Loucy (cell line): Measurements from ENCODE around the gene CCDC8.

Experiments
- EZH2phosphoT487 ChIP-seq: fragments of 200-600 bp; IDR thresholded peaks from 2 replicates; pipeline ENCODE4 v1.6.1; 2018; ENCODE audit warnings: antibody characterized with exemption, mild to moderate bottlenecking, moderate library complexity, borderline replicate concordance
- TF ChIP-seq, protein P1 (sequence below): fragments of 200-600 bp; sonication (generic); conservative IDR thresholded peaks from 2 replicates; pipeline ENCODE4 v1.5.1; 2014; ENCODE audit warnings: mild to moderate bottlenecking, antibody characterized with exemption, low read length

DNA sequence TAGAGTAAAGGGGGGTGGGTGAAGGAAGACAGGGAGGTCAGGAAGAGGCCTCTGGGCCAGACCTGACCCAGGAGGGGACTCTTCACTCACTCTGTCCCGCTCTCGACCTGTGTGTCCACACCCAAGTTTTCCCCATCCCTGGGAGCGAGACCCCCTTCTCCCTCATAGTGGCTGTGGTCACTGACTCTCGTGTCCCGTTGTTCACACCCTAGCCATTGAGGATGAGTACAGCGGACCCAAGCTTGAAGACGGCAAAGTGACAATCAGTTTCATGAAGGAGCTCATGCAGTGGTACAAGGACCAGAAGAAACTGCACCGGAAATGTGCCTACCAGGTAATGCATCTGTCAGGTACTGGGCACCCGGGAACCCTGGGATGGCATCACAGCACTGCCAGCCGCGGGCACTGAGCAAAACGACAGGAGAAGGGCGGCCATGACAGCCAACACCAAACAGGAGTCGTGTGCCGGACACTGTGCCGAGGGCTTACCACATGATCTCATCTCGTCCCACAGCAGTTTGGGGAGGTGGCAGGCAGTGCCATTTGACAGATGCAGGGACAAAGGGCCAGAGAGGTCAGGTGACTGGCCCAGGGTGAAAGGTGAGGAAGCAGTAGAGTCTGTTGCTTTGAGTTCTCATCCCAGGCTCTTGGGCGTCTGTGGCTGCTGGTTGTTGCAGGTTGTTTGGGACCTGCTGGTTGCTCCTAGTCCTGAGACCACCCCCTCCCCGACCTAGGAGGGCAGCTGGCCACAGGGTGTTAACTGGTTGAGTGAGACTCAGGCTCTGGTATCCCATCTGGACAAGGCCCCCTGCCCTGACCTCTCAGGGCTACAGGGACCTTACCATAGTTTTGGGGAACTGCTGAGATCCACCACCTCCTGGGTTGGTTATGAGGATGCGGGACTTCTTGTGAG, 36.9 kb downstream of the CCDC8 start:
- TF ChIP-seq, protein P1, sequence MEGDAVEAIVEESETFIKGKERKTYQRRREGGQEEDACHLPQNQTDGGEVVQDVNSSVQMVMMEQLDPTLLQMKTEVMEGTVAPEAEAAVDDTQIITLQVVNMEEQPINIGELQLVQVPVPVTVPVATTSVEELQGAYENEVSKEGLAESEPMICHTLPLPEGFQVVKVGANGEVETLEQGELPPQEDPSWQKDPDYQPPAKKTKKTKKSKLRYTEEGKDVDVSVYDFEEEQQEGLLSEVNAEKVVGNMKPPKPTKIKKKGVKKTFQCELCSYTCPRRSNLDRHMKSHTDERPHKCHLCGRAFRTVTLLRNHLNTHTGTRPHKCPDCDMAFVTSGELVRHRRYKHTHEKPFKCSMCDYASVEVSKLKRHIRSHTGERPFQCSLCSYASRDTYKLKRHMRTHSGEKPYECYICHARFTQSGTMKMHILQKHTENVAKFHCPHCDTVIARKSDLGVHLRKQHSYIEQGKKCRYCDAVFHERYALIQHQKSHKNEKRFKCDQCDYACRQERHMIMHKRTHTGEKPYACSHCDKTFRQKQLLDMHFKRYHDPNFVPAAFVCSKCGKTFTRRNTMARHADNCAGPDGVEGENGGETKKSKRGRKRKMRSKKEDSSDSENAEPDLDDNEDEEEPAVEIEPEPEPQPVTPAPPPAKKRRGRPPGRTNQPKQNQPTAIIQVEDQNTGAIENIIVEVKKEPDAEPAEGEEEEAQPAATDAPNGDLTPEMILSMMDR = no peak
- TF ChIP-seq EZH2phosphoT487 = no peak
